Endodermal cell (in vitro differentiated cells): ENCODE results near the gene HS6ST1. TPM values are rescaled to one million over a fixed set of nuclear protein-coding genes. Genes with fewer than 3 reads are reported as not detected.

Experiments used
- DNase-seq: peaks from one replicate; pipeline ENCODE4 v3.0.0-alpha.2; 2017
- H3K27ac ChIP-seq: 2 replicates; pipeline ENCODE4 v1.5.1; 2013; ENCODE audit warnings: mild to moderate bottlenecking, low read depth, low read length, moderate library complexity
- H3K27me3 ChIP-seq: 2 replicates; pipeline ENCODE4 v1.6.1; 2013; ENCODE audit warnings: mild to moderate bottlenecking, low read length, moderate library complexity; ENCODE audit not compliant: insufficient read depth, control insufficient read depth, poor library complexity, severe bottlenecking
- H3K36me3 ChIP-seq: 2 replicates; pipeline ENCODE4 v1.7.0; 2013; ENCODE audit warnings: mild to moderate bottlenecking, low read length, moderate library complexity; ENCODE audit not compliant: control insufficient read depth, insufficient read depth
- H3K4me1 ChIP-seq: one replicate; pipeline ENCODE4 v1.7.0; 2013; ENCODE audit warnings: low read length; ENCODE audit not compliant: control insufficient read depth, insufficient read depth
- H3K4me3 ChIP-seq: 2 replicates; pipeline ENCODE4 v1.5.1; 2013; ENCODE audit warnings: mild to moderate bottlenecking, low read length, moderate library complexity
- H3K9ac ChIP-seq: 2 replicates; pipeline ENCODE4 v1.6.1; 2013; ENCODE audit warnings: mild to moderate bottlenecking, low read length, moderate library complexity; ENCODE audit not compliant: poor library complexity, severe bottlenecking; ENCODE audit errors: extremely low read depth
- H3K9me3 ChIP-seq: 2 replicates; pipeline ENCODE4 v1.6.1; 2013; ENCODE audit warnings: mild to moderate bottlenecking, low read length, moderate library complexity; ENCODE audit not compliant: control insufficient read depth
- H3K27ac Mint-ChIP-seq: 2 replicates; pipeline ENCODE4 v1.8.0; 2020; ENCODE audit warnings: mixed read lengths
- H3K27me3 Mint-ChIP-seq: 2 replicates; pipeline ENCODE4 v1.8.0; 2021; ENCODE audit warnings: mild to moderate bottlenecking, mixed read lengths; ENCODE audit not compliant: insufficient read depth
- H3K36me3 Mint-ChIP-seq: 2 replicates; pipeline ENCODE4 v1.8.0; 2020; ENCODE audit warnings: low read depth, mixed read lengths
- H3K4me1 Mint-ChIP-seq: 2 replicates; pipeline ENCODE4 v1.8.0; 2020; ENCODE audit warnings: mixed read lengths
- H3K4me3 Mint-ChIP-seq: 2 replicates; pipeline ENCODE4 v1.8.0; 2020; ENCODE audit warnings: mild to moderate bottlenecking, moderate library complexity, mixed read lengths
- H3K9me3 Mint-ChIP-seq: 2 replicates; pipeline ENCODE4 v1.8.0; 2020; ENCODE audit warnings: mild to moderate bottlenecking, mixed read lengths
- CTCF ChIP-seq: fragments of 200-600 bp; sonication (generic); conservative IDR thresholded peaks from 2 replicates; pipeline ENCODE4 v1.5.0; 2021; ENCODE audit warnings: antibody characterized with exemption, mild to moderate bottlenecking
- WGBS, 2 experiments: methylation state at CpG; one replicate each; pipeline versions ENCODE4 v1.1.5 to v1.1.7; 2013; ENCODE audit warnings: missing lambda C conversion rate in 2 of 2, mixed read lengths in 1 of 2; ENCODE audit not compliant: insufficient coverage in 1 of 2, insufficient read length in 1 of 2; 5-methylcytosine and 5-hydroxymethylcytosine counted together
- total RNA-seq, 2 donors: library from RNA; stranded (reverse); fragmentation: NEBNext Ultra II Directional in 1 of 2; extraction: Animal tissue kit (Norgen Biotek cat#: 25700) in 1 of 2; gene quantifications; 2 replicates in 1 of 2; 3 replicates in 1 of 2; pipeline ENCODE4 v1.2.1, GENCODE V29; 2021

HS6ST1 gene
- total RNA-seq, 2 donors from 2014 or later: 93.0 to 106 TPM

- no peak for TF ChIP-seq CTCF
- Mint-ChIP-seq H3K4me3 (no peak overlapping the region), H3K27ac (no peak overlapping the region), H3K27me3 (no peaks in the 10 kb centered on the region), H3K9me3 (peaks cover 5% of the 10 kb centered on the region), H3K4me1 (no peaks in the 10 kb centered on the region), H3K36me3 (peaks cover 39% of the 10 kb centered on the region)
- H3K36me3 ChIP-seq: peaks cover 50% of the 10 kb centered on the region
- no peak overlapping the region for H3K9ac ChIP-seq
- H3K4me3 ChIP-seq: no peak overlapping the region
- H3K27me3 ChIP-seq: no peaks in the 10 kb centered on the region
- WGBS, 2 experiments: 92 to 97% methylated on average over 13 to 16 of the region's 16 CpGs
- H3K27ac ChIP-seq: no peak overlapping the region
- peak; percentile 35 for DNase-seq
- no peaks in the 10 kb centered on the region for H3K4me1 ChIP-seq
- no peaks in the 10 kb centered on the region for H3K9me3 ChIP-seq
These were observed 45.1 kb downstream of the HS6ST1 start for GRCh38 chr2:128273469-128274081.

- no peak overlapping the region for H3K9ac ChIP-seq
- H3K36me3 ChIP-seq: peaks cover 49% of the 10 kb centered on the region
- DNase-seq: peak; percentile 34
- H3K4me3 ChIP-seq: no peak overlapping the region
- no peak overlapping the region for H3K27ac ChIP-seq
- no peaks in the 10 kb centered on the region for H3K27me3 Mint-ChIP-seq
- 95 to 99% methylated on average over 13 to 18 of the region's 18 CpGs for WGBS, 2 experiments
- H3K9me3 ChIP-seq: no peaks in the 10 kb centered on the region
- peaks cover 34% of the 10 kb centered on the region for H3K36me3 Mint-ChIP-seq
- no peaks in the 10 kb centered on the region for H3K4me1 ChIP-seq
- H3K4me3 Mint-ChIP-seq: no peak overlapping the region
- no peaks in the 10 kb centered on the region for H3K27me3 ChIP-seq
- peak overlapping the region; percentile 26 for H3K27ac Mint-ChIP-seq
- H3K9me3 Mint-ChIP-seq: peaks cover 5% of the 10 kb centered on the region
- H3K4me1 Mint-ChIP-seq: no peaks in the 10 kb centered on the region
- no peak for TF ChIP-seq CTCF
These were observed 45.8 kb downstream of the HS6ST1 start for GRCh38 chr2:128272601-128273468.

- Histone ChIP-seq H3K4me3 (no peak overlapping the region), H3K27ac (no peak overlapping the region), H3K27me3 (no peaks in the 10 kb centered on the region), H3K9me3 (no peaks in the 10 kb centered on the region), H3K4me1 (no peaks in the 10 kb centered on the region), H3K9ac (no peak overlapping the region), H3K36me3 (peaks cover 41% of the 10 kb centered on the region)
- Mint-ChIP-seq H3K4me3 (no peak overlapping the region), H3K27me3 (no peaks in the 10 kb centered on the region), H3K27ac (peak overlapping the region; percentile 26), H3K36me3 (peaks cover 34% of the 10 kb centered on the region), H3K9me3 (peaks cover 5% of the 10 kb centered on the region), H3K4me1 (no peaks in the 10 kb centered on the region)
- peak; percentile 38 for DNase-seq
- 95 to 97% methylated on average over 12 to 21 of the region's 21 CpGs for WGBS, 2 experiments
- TF ChIP-seq CTCF: no peak
These were observed 46.6 kb downstream of the HS6ST1 start for GRCh38 chr2:128271911-128272600.
